HCT116 (cell line): ENCODE measurements around the gene TMEM174. TPM values are rescaled to one million over a fixed set of nuclear protein-coding genes. Genes with fewer than 3 reads are reported as not detected.

Experiments used
- ATAC-seq: fragments of 200-7000 bp; cut with Tn5 transposase; 2 replicates; pipeline ENCODE4 v1.9.1; 2020; ENCODE audit warnings: mild to moderate bottlenecking, moderate library complexity
- BruUV-seq: library from RNA; stranded (reverse); fragments of 400-500 nt; replicated peaks from 2 replicates; lab custom pipeline; 2021; lab: Mats Ljungman, UMichigan
- CTCF ChIA-PET: fragments of 300-600 bp; sonication (Branson Sonifier 250); formaldehyde crosslinking; loops from one replicate; lab custom pipeline; 2021; ENCODE audit warnings: antibody characterized with exemption; lab: Charles Lee
- POLR2A ChIA-PET: fragments of 300-600, 350-600 bp; sonication (Branson Sonifier 250); formaldehyde crosslinking; loops from one replicate; lab custom pipeline; 2021; ENCODE audit warnings: antibody characterized with exemption; lab: Charles Lee
- RAD21 ChIA-PET, 2 experiments: fragments of 300-600 bp; sonication (Branson Sonifier 250); formaldehyde crosslinking; loops; one replicate each; lab custom pipeline; 2023; ENCODE audit warnings: low total read pairs in 2 of 2; ENCODE audit not compliant: uncharacterized antibody in 2 of 2, unreplicated experiment in 2 of 2, low non-redundant PET in 1 of 2; lab: Charles Lee
- DNase-seq: peaks from one replicate; pipeline ENCODE4 v3.0.0-alpha.2; 2010; ENCODE audit warnings: low read depth, low spot score
- H2AFZ ChIP-seq: fragments of 200-600 bp; shearing (Covaris generic), sonication (generic); 2 replicates; pipeline ENCODE4 v1.6.1; 2017; ENCODE audit warnings: low read depth, mixed run types, mixed read lengths, antibody characterized with exemption, low read length; ENCODE audit not compliant: poor library complexity, severe bottlenecking
- H3K27ac ChIP-seq: 2 replicates; pipeline ENCODE4 v1.5.1; 2012; ENCODE audit warnings: low read depth, low read length
- H3K27me3 ChIP-seq: fragments of 200-600 bp; sonication (generic); 2 replicates; pipeline ENCODE4 v1.6.1; 2016; ENCODE audit warnings: mixed run types, low read length, mixed read lengths; ENCODE audit not compliant: insufficient read depth
- H3K36me3 ChIP-seq, 2 experiments: fragments of 200-500 bp in 1 of 2; fragments of 200-600 bp in 1 of 2; sonication (Bioruptor generic) in 1 of 2; sonication (generic) in 1 of 2; 2 replicates each; pipeline versions ENCODE4 v1.5.1 to v1.6.1; 2014 to 2016; ENCODE audit warnings: low read length in 2 of 2, inconsistent platforms in 1 of 2, mixed read lengths in 1 of 2, mixed run types in 1 of 2; ENCODE audit not compliant: insufficient read depth in 2 of 2, control insufficient read depth in 1 of 2
- H3K4me1 ChIP-seq, 2 experiments: fragments of 200-600 bp in 1 of 2; sonication (generic) in 1 of 2; 2 replicates each; pipeline versions ENCODE4 v1.5.1 to v1.6.1; 2012 to 2017; ENCODE audit warnings: low read length in 2 of 2, inconsistent platforms in 1 of 2, mild to moderate bottlenecking in 1 of 2, mixed read lengths in 1 of 2, mixed run types in 1 of 2, moderate library complexity in 1 of 2; ENCODE audit not compliant: insufficient read depth in 2 of 2, control insufficient read depth in 1 of 2
- H3K4me2 ChIP-seq: fragments of 200-600 bp; sonication (generic); 2 replicates; pipeline ENCODE4 v1.6.1; 2017; ENCODE audit warnings: mixed run types, low read length, mixed read lengths
- H3K4me3 ChIP-seq, 2 experiments: fragments of 200-600 bp in 1 of 2; sonication (generic) in 1 of 2; replicated peaks in 1 of 2; 2 replicates each; pipeline ENCODE4 v1.5.1; 2011 to 2016; ENCODE audit warnings: low read length in 2 of 2, control low read depth in 1 of 2, low read depth in 1 of 2, mild to moderate bottlenecking in 1 of 2, mixed read lengths in 1 of 2, mixed run types in 1 of 2
- H3K79me2 ChIP-seq: fragments of 200-600 bp; sonication (generic); 2 replicates; pipeline ENCODE4 v1.6.1; 2017; ENCODE audit warnings: mild to moderate bottlenecking, mixed run types, low read length, moderate library complexity, mixed read lengths; ENCODE audit not compliant: insufficient read depth
- H3K9ac ChIP-seq: fragments of 200-600 bp; sonication (generic); 2 replicates; pipeline ENCODE4 v1.6.1; 2016; ENCODE audit warnings: low read length, mixed read lengths
- H3K9me2 ChIP-seq: fragments of 200-600 bp; sonication (generic), shearing (Covaris generic); 2 replicates; pipeline ENCODE4 v1.6.1; 2017; ENCODE audit warnings: mixed run types, mild to moderate bottlenecking, moderate library complexity; ENCODE audit not compliant: insufficient read depth
- H3K9me3 ChIP-seq, 2 experiments: fragments of 200-500 bp in 1 of 2; fragments of 200-600 bp in 1 of 2; sonication (Bioruptor generic) in 1 of 2; sonication (generic) in 1 of 2; 2 replicates each; pipeline ENCODE4 v1.6.1; 2014 to 2017; ENCODE audit warnings: low read length in 2 of 2, mixed read lengths in 2 of 2, inconsistent platforms in 1 of 2, low read depth in 1 of 2, mild to moderate bottlenecking in 1 of 2, mixed run types in 1 of 2, moderate library complexity in 1 of 2; ENCODE audit not compliant: control insufficient read depth in 1 of 2, insufficient read depth in 1 of 2
- H4K20me1 ChIP-seq: fragments of 200-600 bp; sonication (generic), shearing (Covaris generic); 2 replicates; pipeline ENCODE4 v1.6.1; 2017; ENCODE audit warnings: mixed run types, mild to moderate bottlenecking, moderate library complexity; ENCODE audit not compliant: insufficient read depth
- CBX3 ChIP-seq: IDR thresholded peaks from 2 replicates; pipeline ENCODE4 v1.6.1; 2012; ENCODE audit warnings: low read depth
- CTCF ChIP-seq, 3 experiments: fragments of 200-600 bp in 1 of 3; sonication (generic) in 1 of 3; IDR thresholded peaks in 2 of 3; conservative IDR thresholded peaks in 1 of 3; 2 replicates each; pipeline ENCODE4 v1.5.1; 2012 to 2017; ENCODE audit warnings: low read depth in 2 of 3, low read length in 2 of 3, antibody characterized with exemption in 1 of 3, borderline replicate concordance in 1 of 3, control low read depth in 1 of 3, mild to moderate bottlenecking in 1 of 3, mixed read lengths in 1 of 3, mixed run types in 1 of 3, moderate library complexity in 1 of 3; ENCODE audit not compliant: insufficient read depth in 1 of 3
- EGR1 ChIP-seq: IDR thresholded peaks from 2 replicates; pipeline ENCODE4 v1.6.1; 2012; ENCODE audit warnings: low read depth
- FOSL1 ChIP-seq: IDR thresholded peaks from 2 replicates; pipeline ENCODE4 v1.6.1; 2012; ENCODE audit warnings: low read depth
- REST ChIP-seq: IDR thresholded peaks from 2 replicates; pipeline ENCODE4 v1.6.1; 2012; ENCODE audit warnings: low read depth
- TCF7L2 ChIP-seq: IDR thresholded peaks from 2 replicates; pipeline ENCODE4 v1.7.0; 2011; ENCODE audit warnings: borderline replicate concordance, inconsistent platforms; ENCODE audit not compliant: insufficient read depth, insufficient read length; ENCODE audit errors: extremely low read depth
- YY1 ChIP-seq: IDR thresholded peaks from 2 replicates; pipeline ENCODE4 v1.6.1; 2011; ENCODE audit warnings: low read length, low read depth, moderate library complexity, mild to moderate bottlenecking; ENCODE audit not compliant: insufficient replicate concordance; ENCODE audit errors: extremely low read depth
- ZFX ChIP-seq: fragments of 450-650 bp; IDR thresholded peaks from 2 replicates; pipeline ENCODE4 v1.6.1; 2017
- ZNF274 ChIP-seq: fragments of 200-500 bp; sonication (Bioruptor generic); IDR thresholded peaks from 2 replicates; pipeline ENCODE4 v1.6.1; 2014; ENCODE audit warnings: mild to moderate bottlenecking, low read depth, low read length, inconsistent platforms
- intact Hi-C: fragments of 100-400 bp; cut with micrococcal nuclease; formaldehyde crosslinking; loops from 2 replicates; pipeline ENCODE4 v1.10.0; 2022
- total RNA-seq: library from RNA; stranded (reverse); gene quantifications from one replicate; pipeline ENCODE4 v1.2.1, GENCODE V29; 2021; ENCODE audit not compliant: unreplicated experiment

The TMEM174 gene
- total RNA-seq, 1 experiment from 2014 or later = not detected

GRCh38 chr5:73126957-73127356 is 46.0 kb upstream of the TMEM174 start:
- Histone ChIP-seq H3K9me2 (no peaks in the 10 kb centered on the region), H3K4me1 (no peaks in the 10 kb centered on the region), H3K27ac (no peak overlapping the region)
- POLR2A ChIA-PET = no interaction called here
- intact Hi-C loops = no loop called here
- CTCF ChIA-PET = no interaction called here
- TF ChIP-seq TCF7L2 = no peak
- no peak for TF ChIP-seq CBX3
- no peak for TF ChIP-seq FOSL1
- TF ChIP-seq EGR1 = no peak
- no peak for TF ChIP-seq ZFX
- no peak for TF ChIP-seq YY1
- no peak for TF ChIP-seq CTCF (IDR thresholded peaks at IDR 0.05 in 2 of 3, conservative IDR thresholded peaks at IDR 0.05 in 1 of 3; ENCODE audit: borderline replicate concordance in 1 of 3, insufficient read depth in 1 of 3, low read depth in 2 of 3, low read length in 2 of 3)
- TF ChIP-seq REST = no peak
- TF ChIP-seq ZNF274 = no peak
- TF ChIP-seq, all 23 proteins: peak for 0
- Histone ChIP-seq H3K79me2 (no peaks in the 10 kb centered on the region), H4K20me1 (no peaks in the 10 kb centered on the region), H3K4me2 (no peak overlapping the region), H3K27me3 (no peaks in the 10 kb centered on the region), H3K9me3 (no peaks in the 10 kb centered on the region), H2AFZ (no peak overlapping the region), H3K36me3 (0 out of 4 replicates have a peak, but pooled peaks cover 0 to 4% of the 10 kb centered on the region in 2 experiments), H3K9ac (no peak overlapping the region), H3K4me3 (no peak overlapping the region)
- RAD21 ChIA-PET = no interaction called here
- no peak for ATAC-seq
- no peak for DNase-seq
- no TSS peak for BruUV-seq
